GM12891 (cell line): ENCODE results near the gene SLC30A2.

Source experiments
- DNase-seq: peaks from one replicate; pipeline ENCODE4 v3.0.0; 2011; ENCODE audit warnings: low spot score; ENCODE audit not compliant: insufficient read length
- FAIRE-seq: peaks from 2 replicates; lab custom pipeline; 2011; peaks lifted over from hg19 to GRCh38; lab: Jason Lieb, UNC
- PAX5 ChIP-seq: IDR thresholded peaks from 2 replicates; pipeline ENCODE4 v1.6.1; 2011; ENCODE audit warnings: low read length, moderate library complexity, mild to moderate bottlenecking; ENCODE audit not compliant: insufficient read depth, severe bottlenecking
- POLR2A ChIP-seq: IDR thresholded peaks from 2 replicates; pipeline ENCODE4 v1.6.1; 2011; ENCODE audit warnings: low read depth, low read length, control low read depth
- POLR2AphosphoS5 ChIP-seq: IDR thresholded peaks from 2 replicates; pipeline ENCODE4 v1.6.1; 2011; ENCODE audit warnings: low read depth, low read length, control low read depth
- POU2F2 ChIP-seq: IDR thresholded peaks from 2 replicates; pipeline ENCODE4 v1.6.1; 2011; ENCODE audit warnings: low read depth, mild to moderate bottlenecking, control low read depth, low read length, moderate library complexity
- SPI1 ChIP-seq: IDR thresholded peaks from 2 replicates; pipeline ENCODE4 v1.6.1; 2011; ENCODE audit warnings: low read depth, low read length, control low read depth
- TAF1 ChIP-seq: IDR thresholded peaks from 2 replicates; pipeline ENCODE4 v1.6.1; 2011; ENCODE audit warnings: low read depth, low read length, control low read depth

The SLC30A2 gene

GRCh38 chr1:26003262-26003661 lies 42.7 kb downstream of the SLC30A2 start:
- DNase-seq (no peak), FAIRE-seq (no peak)

DNA sequence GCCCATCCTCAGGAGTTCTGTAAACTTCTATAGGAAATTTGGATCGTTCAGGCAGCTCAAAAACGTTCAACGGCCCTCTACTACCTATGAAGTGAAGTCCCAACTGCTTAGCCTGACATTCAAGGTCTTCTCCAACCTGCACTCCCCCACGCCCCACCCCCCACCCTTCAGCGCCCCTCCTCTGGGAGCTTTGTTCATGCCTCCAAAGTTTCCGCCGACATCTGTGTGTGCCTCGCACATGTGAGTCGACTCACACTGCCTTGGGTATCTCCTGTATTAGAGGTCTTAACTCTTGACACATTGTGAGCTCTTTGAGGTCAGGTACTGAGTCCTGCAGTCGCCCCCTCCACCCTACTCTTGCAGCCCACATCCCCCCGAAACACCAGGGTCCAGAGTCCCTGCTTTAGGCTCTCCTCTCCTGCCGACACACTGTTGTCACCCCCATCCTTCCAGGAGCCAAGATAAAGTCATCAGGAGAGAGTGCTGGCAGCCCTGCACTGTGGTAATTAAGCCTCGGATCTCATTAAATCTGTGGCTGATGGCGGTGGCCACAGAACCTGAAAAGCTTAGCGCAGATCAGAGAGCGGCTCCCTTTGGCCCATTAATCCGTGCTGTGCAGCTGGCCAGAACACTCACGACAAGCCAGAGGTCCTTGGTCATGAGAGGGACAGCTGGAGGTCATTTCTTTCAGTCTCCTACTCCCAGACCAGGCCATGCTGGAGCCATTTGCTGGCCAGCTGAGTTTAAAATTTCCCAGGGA lies 46.7 kb downstream of the SLC30A2 start:
- TF ChIP-seq POLR2A (no peak), PAX5 (no peak), TAF1 (no peak), POLR2AphosphoS5 (no peak), SPI1 (no peak), POU2F2 (no peak)
- DNase-seq (no peak), FAIRE-seq (no peak)

More at GRCh38 chr1:26003262-26003661, 42.7 kb downstream of the SLC30A2 start:
- TF ChIP-seq TAF1 (no peak), POU2F2 (no peak), POLR2AphosphoS5 (no peak), SPI1 (no peak), POLR2A (no peak), PAX5 (no peak)

DNA sequence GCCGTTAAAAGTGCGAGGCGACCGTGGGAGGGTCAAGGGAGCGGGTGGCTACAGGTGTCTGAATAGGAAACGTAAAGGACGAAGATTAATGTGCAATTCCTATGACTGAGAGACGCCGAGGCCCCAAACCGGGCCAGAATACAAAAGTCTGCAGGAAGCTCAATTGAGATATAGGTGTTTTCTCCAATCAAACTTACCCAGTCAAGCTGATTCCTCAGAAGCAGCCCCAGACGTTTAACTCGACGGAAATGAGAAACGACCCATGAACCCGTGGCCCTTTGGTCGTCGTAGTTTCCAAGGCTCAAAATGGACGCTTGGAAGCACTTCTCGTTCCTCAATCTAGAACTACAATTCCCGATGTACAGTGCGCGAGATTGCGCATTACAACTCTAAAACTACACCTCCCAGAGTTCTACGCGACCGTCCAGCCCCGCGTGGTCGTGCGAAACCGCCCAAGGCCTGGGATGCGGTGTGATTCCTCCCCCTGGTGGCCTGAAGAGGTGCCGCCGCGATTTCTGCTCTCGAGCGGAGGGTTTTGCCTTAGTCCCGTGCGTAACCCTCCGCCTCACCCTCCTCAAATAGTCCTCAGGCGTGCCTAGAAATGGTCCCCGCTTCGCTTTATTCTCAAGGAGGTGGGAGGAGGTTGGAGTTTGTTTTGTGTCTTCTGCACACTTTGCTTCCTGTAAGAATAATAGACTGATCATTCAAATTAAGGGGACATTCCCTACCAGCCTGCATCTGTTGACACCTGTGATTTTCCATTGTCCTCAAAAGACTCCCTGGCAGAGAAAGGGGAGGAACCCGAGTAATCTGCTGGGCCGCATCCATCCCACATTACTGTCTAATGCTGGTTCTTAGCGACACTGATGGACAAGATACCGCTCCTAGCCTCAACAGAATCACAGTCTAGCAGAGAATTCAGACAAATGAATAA lies 47.8 kb downstream of the SLC30A2 start, which contains the start of gene PAFAH2:
PAFAH2 (minus strand) TSS at position 236 of the 934 bp plus-strand sequence. CDS start 7,247 bp downstream, outside the sequence.
- peak; percentile 99 for FAIRE-seq
- TF ChIP-seq SPI1 (peak; percentile 56), POU2F2 (peak; percentile 92), POLR2A (peak; percentile 55; the same call in 1 of the 2 replicates), POLR2AphosphoS5 (peak; percentile 50; the same call in 1 of the 2 replicates), TAF1 (peak; percentile 78), PAX5 (peak; percentile 60)

DNA sequence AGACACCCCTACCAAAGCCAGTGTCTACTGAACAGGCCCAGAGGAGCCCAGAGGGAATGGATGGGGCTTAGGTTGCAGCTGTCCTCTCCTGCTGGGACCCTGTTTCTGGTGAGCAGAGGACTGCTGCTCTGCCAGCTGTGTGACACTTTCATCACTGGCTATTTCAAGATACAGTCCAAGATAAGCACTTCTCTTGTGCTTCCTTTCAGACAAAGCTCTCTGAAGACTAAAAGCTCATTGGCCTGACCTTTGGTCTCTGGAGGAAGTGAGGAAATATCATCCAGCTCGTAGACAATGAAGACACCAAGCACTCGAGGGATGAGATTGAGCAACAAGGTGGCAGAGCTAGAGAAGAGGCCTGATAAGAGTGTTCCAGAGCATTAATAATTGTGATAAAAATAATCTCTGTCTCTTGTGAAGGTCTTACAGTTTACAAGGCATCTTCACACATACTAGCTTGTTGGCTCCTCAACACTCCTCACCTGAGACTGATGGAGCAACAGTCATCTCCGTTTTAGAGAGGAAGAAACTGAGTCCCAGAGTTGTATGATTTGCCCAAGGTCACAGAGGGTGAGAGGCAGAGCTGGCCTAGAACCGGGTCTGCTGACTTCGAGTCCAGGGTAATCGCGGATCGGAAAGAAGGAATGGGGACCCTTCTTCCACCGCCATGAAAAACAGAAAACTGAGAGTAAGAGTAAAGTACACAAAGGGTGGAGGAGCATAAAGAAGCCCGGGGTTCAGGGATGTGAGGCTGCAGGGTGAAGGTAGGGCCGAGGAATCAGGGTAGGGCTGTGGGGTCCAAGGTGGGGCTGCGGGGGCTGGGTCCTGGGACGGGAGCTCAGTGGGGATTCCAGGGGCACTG lies 48.7 kb downstream of the SLC30A2 start:
- TF ChIP-seq TAF1 = no peak; the same call in 1 of the 2 replicates
- no peak for TF ChIP-seq PAX5
- no peak for TF ChIP-seq POLR2AphosphoS5
- TF ChIP-seq POLR2A = no peak; the same call in 1 of the 2 replicates
- peak; percentile 10; the same call in 1 of the 2 replicates for TF ChIP-seq SPI1
- FAIRE-seq (peak; percentile 40), DNase-seq (no peak)

More for the DNA sequence above, 47.8 kb downstream of the SLC30A2 start, which contains the start of gene PAFAH2:
- peak; percentile 84 for DNase-seq

DNA sequence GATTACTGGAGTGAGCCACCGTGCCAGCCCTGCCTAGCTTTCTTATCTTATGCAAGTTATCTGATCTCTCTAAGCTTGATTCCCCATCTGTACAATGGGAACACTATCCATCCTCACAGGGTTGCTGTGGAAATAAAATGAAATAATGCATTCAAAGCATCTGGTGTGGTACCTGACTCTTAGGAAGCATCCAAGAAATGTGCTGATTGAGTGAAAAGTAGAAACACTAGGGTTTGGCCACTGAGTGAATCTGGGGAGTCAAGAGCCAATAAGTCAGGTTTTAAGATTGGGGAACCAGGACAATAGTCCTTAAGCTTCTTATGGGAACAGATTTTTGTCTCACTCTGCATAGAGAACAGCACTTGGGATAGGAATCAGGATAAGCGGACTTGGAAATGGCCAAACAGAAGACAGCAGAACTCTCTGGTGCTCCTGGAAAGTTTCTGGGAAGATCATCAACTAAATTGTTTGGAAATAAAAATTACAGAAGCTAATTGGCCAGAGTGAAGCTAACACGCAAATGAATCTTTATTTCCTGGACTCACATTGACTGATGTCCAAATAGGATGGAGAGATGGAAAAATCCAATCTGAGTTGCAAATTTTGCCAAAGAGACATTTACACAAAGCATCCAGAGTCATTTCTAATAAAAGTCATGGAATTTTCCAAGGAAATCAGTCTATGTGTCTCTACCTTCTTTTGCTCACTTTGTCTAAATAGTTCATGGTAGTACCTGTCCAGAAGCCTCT lies 51.3 kb downstream of the SLC30A2 start:
- FAIRE-seq = no peak
- no peak for TF ChIP-seq SPI1
- no peak for TF ChIP-seq POLR2AphosphoS5
- TF ChIP-seq TAF1 = no peak
- TF ChIP-seq POLR2A = no peak
- no peak for TF ChIP-seq PAX5
- TF ChIP-seq POU2F2 = no peak

DNA sequence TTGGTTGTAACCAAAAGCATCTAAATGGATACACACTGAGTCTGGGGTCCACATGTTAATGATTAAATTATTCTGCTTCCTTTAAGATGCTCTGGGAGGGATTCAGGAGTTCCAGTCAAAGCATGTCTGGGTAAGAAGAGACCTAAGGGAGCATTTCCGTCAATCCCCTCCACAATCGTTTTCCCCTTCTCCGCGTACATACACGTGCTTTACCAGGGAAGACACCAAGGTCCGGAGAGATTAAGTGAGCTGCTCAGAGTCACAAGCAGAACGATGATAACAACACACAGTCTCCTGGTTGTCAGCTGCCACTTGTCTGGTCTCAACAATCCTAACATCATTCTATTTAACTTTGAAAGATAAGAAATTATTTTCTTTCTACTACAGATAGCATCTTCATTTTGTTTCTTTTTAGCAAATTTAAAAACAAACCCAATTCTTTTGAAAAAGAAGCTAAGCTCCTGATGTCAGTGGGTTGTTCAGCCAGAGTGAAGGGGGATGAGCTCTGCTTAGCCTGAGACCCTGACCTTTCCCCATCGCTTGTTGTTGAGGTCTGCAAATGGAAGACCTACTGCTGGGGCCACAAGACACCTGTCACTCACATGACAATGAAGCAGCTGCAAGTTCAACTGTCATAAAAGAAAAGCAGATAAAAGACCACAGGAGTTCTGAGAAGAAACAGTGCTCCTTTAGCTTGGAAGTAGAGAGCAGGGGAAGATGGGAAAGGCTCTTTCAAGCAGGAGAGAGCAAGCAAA lies 52.5 kb downstream of the SLC30A2 start:
- TF ChIP-seq POLR2AphosphoS5 = no peak
- no peak for TF ChIP-seq TAF1
- TF ChIP-seq PAX5 = no peak
- no peak for TF ChIP-seq POLR2A
- no peak for TF ChIP-seq POU2F2
- no peak for TF ChIP-seq SPI1
- FAIRE-seq = no peak
- DNase-seq = no peak

More for the DNA sequence above, 51.3 kb downstream of the SLC30A2 start:
- DNase-seq = no peak

DNA sequence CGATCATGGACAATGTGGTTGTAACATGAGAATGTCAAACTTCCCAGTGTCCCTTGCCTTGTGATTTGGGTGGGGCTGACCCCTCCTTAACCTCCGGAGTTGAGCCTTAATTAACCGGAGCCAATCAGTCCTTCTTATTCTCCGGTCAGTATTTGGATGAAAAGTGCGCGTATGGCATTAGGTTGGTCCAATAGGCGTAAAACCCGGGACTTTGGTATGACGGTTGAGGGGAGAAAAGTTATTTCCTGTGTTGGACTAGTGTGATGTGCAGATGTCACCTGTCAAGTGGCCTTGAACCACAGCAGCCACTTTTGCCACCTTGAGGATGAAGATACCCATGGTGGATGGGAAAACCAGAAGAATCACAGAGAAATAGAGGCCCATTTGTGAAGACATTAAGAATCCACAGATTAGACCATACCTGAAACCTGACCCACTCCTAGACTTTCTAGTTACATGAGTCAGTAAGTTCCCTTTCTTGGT lies 53.2 kb downstream of the SLC30A2 start:
- FAIRE-seq = no peak
- no peak for DNase-seq
- TF ChIP-seq PAX5 (no peak), POLR2A (no peak), POLR2AphosphoS5 (no peak), POU2F2 (no peak), TAF1 (no peak), SPI1 (no peak)
